ENCODE measurements around the gene MAPK6. TPM values are rescaled to one million over a fixed set of nuclear protein-coding genes. Genes with fewer than 3 reads are reported as not detected.

MAPK6 gene
- total RNA-seq, 1 experiment from 2014 or later = 56.4 TPM

GRCh38 chr15:51973775-51974174 lies 45.2 kb upstream of the MAPK6 start:
- TF ChIP-seq EZH2 (IDR thresholded peaks at IDR 0.05; ENCODE audit: borderline replicate concordance, low read depth, low read length, poor library complexity, severe bottlenecking) = no peak
- TF ChIP-seq CTCF (conservative IDR thresholded peaks at IDR 0.05; ENCODE audit: low read depth, low read length) = no peak
- Histone ChIP-seq H3K4me1 (ENCODE audit: insufficient read depth, low read length, poor library complexity, severe bottlenecking) (peaks cover 6% of the 10 kb centered on the region), H3K36me3 (ENCODE audit: insufficient read depth, low read length, poor library complexity, severe bottlenecking) (no peaks in the 10 kb centered on the region), H3K4me3 (ENCODE audit: low read depth, low read length, poor library complexity, severe bottlenecking) (no peak overlapping the region), H3K9me3 (ENCODE audit: low read depth, low read length, poor library complexity, severe bottlenecking) (no peaks in the 10 kb centered on the region), H3K27ac (ENCODE audit: low read depth, low read length, poor library complexity, severe bottlenecking) (no peak overlapping the region), H3K27me3 (replicated peaks; ENCODE audit: insufficient read depth, low read depth, low read length, poor library complexity) (no peaks in the 10 kb centered on the region)
- CTCF ChIA-PET = no interaction called here
- intact Hi-C loops (cut with micrococcal nuclease; ENCODE audit: unreplicated experiment) = loop anchor here (10.0 kb wide), 1 partner anchor 761 kb away; no protein-coding TSS in a partner anchor
- POLR2A ChIA-PET (ENCODE audit: low non-redundant PET) = no interaction called here
- DNase-seq (ENCODE audit: low spot score) = no peak
- no TSS peak for BruUV-seq (replicated peaks)

DNA sequence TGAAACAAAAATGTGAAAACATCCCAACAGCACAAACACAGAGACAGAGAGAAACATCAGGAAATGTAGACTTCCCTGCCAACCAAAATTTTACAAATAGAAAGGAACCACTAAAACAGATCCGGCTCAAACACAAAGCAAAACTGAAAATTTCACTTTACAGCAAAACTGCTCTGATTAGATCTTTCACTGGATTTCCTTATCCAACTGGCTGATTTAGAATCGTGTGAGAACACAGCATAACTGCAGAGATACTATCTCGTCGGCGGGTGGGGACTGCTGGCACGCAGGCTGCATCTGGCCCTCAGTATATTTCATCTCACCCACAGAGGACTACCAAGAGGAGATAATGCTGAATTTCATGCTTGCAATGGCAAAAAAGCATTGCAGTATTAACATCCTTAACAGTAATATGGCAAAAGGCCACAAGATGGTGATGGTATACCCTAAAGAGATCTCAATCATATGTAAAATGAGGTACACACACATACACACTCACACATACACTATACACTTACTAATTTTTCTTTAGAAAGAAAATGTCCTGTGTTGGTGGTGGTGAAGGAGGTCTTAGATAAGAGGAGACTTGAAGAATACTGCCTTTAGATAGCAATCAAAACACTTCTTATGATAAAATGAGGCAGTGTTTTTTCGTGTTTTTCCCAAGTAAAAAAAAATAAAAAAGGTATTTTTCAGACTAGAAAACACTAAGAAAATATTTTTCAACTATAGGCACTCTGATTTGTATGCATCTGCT lies 36.8 kb upstream of the MAPK6 start:
- peak overlapping the region; percentile 3 for H3K27ac ChIP-seq (ENCODE audit: low read depth, low read length, poor library complexity, severe bottlenecking)
- no peaks in the 10 kb centered on the region for H3K27me3 ChIP-seq (replicated peaks; ENCODE audit: insufficient read depth, low read depth, low read length, poor library complexity)
- no peak for TF ChIP-seq EZH2 (IDR thresholded peaks at IDR 0.05; ENCODE audit: borderline replicate concordance, low read depth, low read length, poor library complexity, severe bottlenecking)
- peak; percentile 66 for TF ChIP-seq CTCF (conservative IDR thresholded peaks at IDR 0.05; ENCODE audit: low read depth, low read length)
- intact Hi-C loops (cut with micrococcal nuclease; ENCODE audit: unreplicated experiment) = loop anchor here (1.0 to 5.0 kb wide), 3 partner anchors 97 to 245 kb away; no protein-coding TSS in a partner anchor
- no TSS peak for BruUV-seq (replicated peaks)
- H3K36me3 ChIP-seq (ENCODE audit: insufficient read depth, low read length, poor library complexity, severe bottlenecking) = no peaks in the 10 kb centered on the region
- peak overlapping the region; percentile 10 for H3K4me3 ChIP-seq (ENCODE audit: low read depth, low read length, poor library complexity, severe bottlenecking)
- peaks cover 5% of the 10 kb centered on the region for H3K4me1 ChIP-seq (ENCODE audit: insufficient read depth, low read length, poor library complexity, severe bottlenecking)
- POLR2A ChIA-PET (ENCODE audit: low non-redundant PET) = no interaction called here
- H3K9me3 ChIP-seq (ENCODE audit: low read depth, low read length, poor library complexity, severe bottlenecking) = no peaks in the 10 kb centered on the region
- CTCF ChIA-PET = no interaction called here
- DNase-seq (ENCODE audit: low spot score) = peak; percentile 88

GRCh38 chr15:51982770-51983103 lies 36.3 kb upstream of the MAPK6 start:
- no peak overlapping the region for H3K27ac ChIP-seq (ENCODE audit: low read depth, low read length, poor library complexity, severe bottlenecking)
- no TSS peak for BruUV-seq (replicated peaks)
- no peak for DNase-seq (ENCODE audit: low spot score)
- CTCF ChIA-PET = no interaction called here
- H3K4me3 ChIP-seq (ENCODE audit: low read depth, low read length, poor library complexity, severe bottlenecking) = no peak overlapping the region
- intact Hi-C loops (cut with micrococcal nuclease; ENCODE audit: unreplicated experiment) = loop anchor here (1.0 to 5.0 kb wide), 3 partner anchors 97 to 245 kb away; no protein-coding TSS in a partner anchor
- no peaks in the 10 kb centered on the region for H3K27me3 ChIP-seq (replicated peaks; ENCODE audit: insufficient read depth, low read depth, low read length, poor library complexity)
- POLR2A ChIA-PET (ENCODE audit: low non-redundant PET) = no interaction called here
- no peak for TF ChIP-seq CTCF (conservative IDR thresholded peaks at IDR 0.05; ENCODE audit: low read depth, low read length)
- no peak for TF ChIP-seq EZH2 (IDR thresholded peaks at IDR 0.05; ENCODE audit: borderline replicate concordance, low read depth, low read length, poor library complexity, severe bottlenecking)
- peaks cover 5% of the 10 kb centered on the region for H3K4me1 ChIP-seq (ENCODE audit: insufficient read depth, low read length, poor library complexity, severe bottlenecking)
- no peaks in the 10 kb centered on the region for H3K36me3 ChIP-seq (ENCODE audit: insufficient read depth, low read length, poor library complexity, severe bottlenecking)
- H3K9me3 ChIP-seq (ENCODE audit: low read depth, low read length, poor library complexity, severe bottlenecking) = no peaks in the 10 kb centered on the region
